Stimulated activated naive CD8-positive, alpha-beta T cell treated with anti-CD3 and anti-CD28 coated beads, Interleukin-15, amount 100 ng/mL, for 72 hours (primary cell): ENCODE measurements around the gene FOXA2.

Experiments
- ATAC-seq: fragments of 150-1000 bp; cut with Tn5 transposase; 2 replicates; pipeline ENCODE4 v1.10.0; 2021; ENCODE audit warnings: mild to moderate bottlenecking, moderate library complexity
- DNase-seq, 2 donors: peaks; one replicate each; pipeline ENCODE4 v3.0.0; 2021 to 2022
- H3K27ac Mint-ChIP-seq, 2 donors: one replicate each; pipeline ENCODE4 v1.8.0; 2022; ENCODE audit warnings: mild to moderate bottlenecking in 2 of 2, mixed read lengths in 2 of 2, moderate library complexity in 2 of 2
- H3K27me3 Mint-ChIP-seq: one replicate; pipeline ENCODE4 v1.8.0; 2022; ENCODE audit warnings: mixed read lengths
- H3K4me1 Mint-ChIP-seq: one replicate; pipeline ENCODE4 v1.8.0; 2022; ENCODE audit warnings: mild to moderate bottlenecking, mixed read lengths
- H3K4me3 Mint-ChIP-seq, 2 donors: one replicate each; pipeline ENCODE4 v1.8.0; 2022; ENCODE audit warnings: mild to moderate bottlenecking in 2 of 2, mixed read lengths in 2 of 2, moderate library complexity in 1 of 2
- H3K9me3 Mint-ChIP-seq, 2 donors: one replicate each; pipeline ENCODE4 v1.8.0; 2022; ENCODE audit warnings: mixed read lengths in 2 of 2

The FOXA2 gene

DNA sequence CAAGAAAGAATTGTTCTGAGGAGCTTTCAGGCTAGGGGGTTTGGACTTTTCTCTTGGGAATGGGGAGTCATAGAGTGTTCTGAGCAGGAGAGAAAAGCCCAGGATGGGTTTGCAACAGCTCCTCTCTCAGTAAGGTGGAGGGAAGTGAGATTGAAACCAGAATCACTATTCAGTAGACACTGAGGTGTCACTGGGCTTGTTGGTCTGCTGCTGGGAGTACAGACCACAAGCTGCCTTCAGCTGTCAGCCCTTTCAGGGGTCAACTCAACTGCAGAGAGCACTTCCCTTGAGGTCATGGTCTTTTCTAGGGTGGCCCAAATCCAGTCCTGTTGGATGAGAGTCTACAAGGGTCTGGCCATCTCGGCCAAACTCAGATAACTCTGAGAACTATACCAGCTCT, 12.9 kb upstream of the FOXA2 start:
- no peak overlapping the region for H3K27ac Mint-ChIP-seq
- H3K4me3 Mint-ChIP-seq: no peak overlapping the region
- H3K27me3 Mint-ChIP-seq: peaks cover 8% of the 10 kb centered on the region
- no peaks in the 10 kb centered on the region for H3K9me3 Mint-ChIP-seq
- no peaks in the 10 kb centered on the region for H3K4me1 Mint-ChIP-seq
- DNase-seq (no peak), ATAC-seq (no peak)

DNA sequence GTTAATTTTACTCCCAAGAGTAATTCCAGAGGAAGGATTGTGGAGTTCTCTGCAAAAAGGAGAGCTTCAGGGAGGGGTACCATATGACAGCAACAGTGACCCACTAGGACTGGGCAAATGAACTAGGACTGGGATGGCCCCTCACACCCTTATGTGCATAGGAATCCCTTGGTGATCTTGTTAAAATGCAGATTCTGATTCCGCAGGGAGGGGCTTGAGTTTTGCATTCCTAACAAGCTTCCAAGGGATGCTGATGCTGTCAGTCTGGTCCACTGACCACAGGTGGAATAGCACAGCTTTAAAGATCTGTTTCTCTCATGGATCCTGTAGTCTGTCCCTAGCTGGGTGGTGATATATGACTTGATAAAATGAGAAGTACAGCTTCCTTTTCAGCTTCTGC, 6.3 kb upstream of the FOXA2 start:
- H3K9me3 Mint-ChIP-seq: no peaks in the 10 kb centered on the region
- ATAC-seq (no peak), DNase-seq (no peak)
- no peak overlapping the region for H3K4me3 Mint-ChIP-seq
- no peaks in the 10 kb centered on the region for H3K4me1 Mint-ChIP-seq
- peaks cover 66% of the 10 kb centered on the region for H3K27me3 Mint-ChIP-seq
- no peak overlapping the region for H3K27ac Mint-ChIP-seq

DNA sequence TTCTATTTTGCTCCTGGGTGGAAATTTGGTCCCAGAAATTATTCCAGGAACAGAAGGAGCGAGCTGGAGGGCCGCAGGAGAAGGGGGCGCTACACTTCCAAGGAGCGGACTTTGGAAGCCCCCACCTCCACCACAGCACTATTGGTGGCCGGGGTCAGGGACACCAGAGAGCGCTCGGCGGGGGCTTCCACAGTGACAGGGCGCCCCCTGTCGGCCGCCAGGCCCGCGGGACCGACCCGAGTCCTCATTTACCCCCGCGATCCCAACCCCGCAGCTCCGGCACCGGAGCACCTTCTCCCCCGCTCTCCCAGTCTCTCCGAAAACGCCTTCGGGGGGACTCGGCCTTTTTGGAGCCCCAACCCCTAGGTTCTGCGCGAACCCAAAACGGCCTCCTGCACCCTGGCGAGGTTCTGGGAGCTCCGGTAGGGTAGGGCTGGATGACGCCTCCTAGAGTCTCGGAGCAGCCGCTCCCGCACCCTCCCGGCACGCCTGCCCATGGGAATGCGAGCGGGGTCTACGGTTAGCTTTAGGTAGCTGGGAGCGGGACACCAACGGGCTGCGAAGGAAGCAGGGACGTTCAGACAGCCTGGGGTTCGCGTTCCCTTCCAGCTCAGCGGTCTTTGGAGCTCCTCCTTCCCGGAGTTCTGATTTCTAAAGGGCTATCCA, 2.4 kb upstream of the FOXA2 start:
- ATAC-seq: no peak
- Mint-ChIP-seq H3K4me3 (no peak overlapping the region), H3K4me1 (peaks cover 2% of the 10 kb centered on the region), H3K9me3 (no peaks in the 10 kb centered on the region), H3K27ac (no peak overlapping the region), H3K27me3 (peaks cover 91% of the 10 kb centered on the region)
- DNase-seq: no peak

GRCh38 chr20:22585786-22586493, 1.6 kb upstream of the FOXA2 start:
- DNase-seq (no peak), ATAC-seq (no peak)
- Mint-ChIP-seq H3K9me3 (no peaks in the 10 kb centered on the region), H3K4me1 (peaks cover 6% of the 10 kb centered on the region), H3K27me3 (peaks cover 94% of the 10 kb centered on the region), H3K27ac (peak overlapping the region in 1 of 2 donors; percentile 82), H3K4me3 (no peak overlapping the region)

- peaks cover 94% of the 10 kb centered on the region for H3K27me3 Mint-ChIP-seq
- no peak overlapping the region for H3K4me3 Mint-ChIP-seq
- ATAC-seq: no peak
- peaks cover 6% of the 10 kb centered on the region for H3K4me1 Mint-ChIP-seq
- DNase-seq: no peak
- H3K27ac Mint-ChIP-seq: peak overlapping the region in 1 of 2 donors; percentile 89
- H3K9me3 Mint-ChIP-seq: no peaks in the 10 kb centered on the region
Measured at GRCh38 chr20:22584922-22585785, 782 bp upstream of the FOXA2 start.

GRCh38 chr20:22583773-22584521, 425 bp downstream of the FOXA2 start:
- Mint-ChIP-seq H3K9me3 (peaks cover 0 to under 1% of the 10 kb centered on the region in 2 donors), H3K27ac (no peak overlapping the region), H3K4me3 (no peak overlapping the region), H3K4me1 (peaks cover 6% of the 10 kb centered on the region), H3K27me3 (peaks cover 94% of the 10 kb centered on the region)
- ATAC-seq: no peak
- no peak for DNase-seq

- peaks cover 10% of the 10 kb centered on the region for H3K4me1 Mint-ChIP-seq
- DNase-seq (no peak), ATAC-seq (no peak)
- H3K27me3 Mint-ChIP-seq: peaks cover 94% of the 10 kb centered on the region
- H3K27ac Mint-ChIP-seq: no peak overlapping the region
- peaks cover 0 to 7% of the 10 kb centered on the region in 2 donors for H3K9me3 Mint-ChIP-seq
- H3K4me3 Mint-ChIP-seq: no peak overlapping the region
Measured at GRCh38 chr20:22582964-22583772, 1.2 kb downstream of the FOXA2 start.

- DNase-seq: no peak
- ATAC-seq: no peak
- H3K27me3 Mint-ChIP-seq: peaks cover 94% of the 10 kb centered on the region
- no peak overlapping the region for H3K4me3 Mint-ChIP-seq
- H3K27ac Mint-ChIP-seq: no peak overlapping the region
- peaks cover 10% of the 10 kb centered on the region for H3K4me1 Mint-ChIP-seq
- H3K9me3 Mint-ChIP-seq: peaks cover 0 to 7% of the 10 kb centered on the region in 2 donors
Measured at GRCh38 chr20:22582386-22582963, 1.9 kb downstream of the FOXA2 start.

DNA sequence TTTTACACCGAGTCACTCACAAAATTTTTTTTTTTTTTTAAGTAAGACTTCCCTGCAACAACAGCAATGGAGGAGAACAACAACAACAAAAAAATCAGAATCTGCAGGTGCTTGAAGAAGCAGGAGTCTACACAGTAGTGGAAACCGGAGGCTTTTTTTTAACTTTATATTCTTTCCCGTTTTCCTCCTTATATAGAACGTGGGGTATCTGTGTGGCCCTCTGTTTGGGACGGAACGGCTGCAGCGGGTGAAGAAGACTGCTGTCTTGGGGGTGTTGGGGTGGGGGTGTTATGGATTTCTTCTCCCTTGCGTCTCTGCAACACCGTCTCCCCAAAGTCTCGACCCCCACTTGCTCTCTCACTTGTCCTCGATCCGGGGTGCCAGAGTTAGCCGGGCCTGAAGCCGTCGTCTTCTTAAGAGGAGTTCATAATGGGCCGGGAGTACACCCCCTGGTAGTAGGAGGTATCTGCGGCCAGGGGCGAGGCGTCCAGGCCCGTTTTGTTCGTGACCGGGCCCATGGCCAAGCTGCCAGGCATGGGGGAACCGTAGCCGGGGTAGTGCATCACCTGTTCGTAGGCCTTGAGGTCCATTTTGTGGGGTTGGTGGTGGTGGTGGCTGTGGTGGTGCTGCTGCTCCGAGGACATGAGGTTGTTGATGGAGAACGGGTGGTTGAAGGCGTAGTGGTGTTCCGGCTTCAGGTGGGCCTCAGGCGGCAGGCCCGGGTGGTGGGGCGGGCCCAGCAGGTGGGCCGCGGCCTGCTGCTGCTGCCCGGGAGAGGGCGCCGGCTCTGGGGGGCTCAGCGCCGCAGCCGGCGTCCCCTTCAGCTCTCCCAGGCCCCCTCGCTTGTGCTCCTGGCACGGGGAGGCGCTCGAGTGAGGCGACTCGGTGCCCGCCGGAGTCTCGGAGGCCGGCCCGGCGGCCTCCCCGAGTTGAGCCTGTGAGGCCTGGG, 2.7 kb downstream of the FOXA2 start:
- H3K4me3 Mint-ChIP-seq: peak overlapping the region in 1 of 2 donors; percentile 67
- H3K27ac Mint-ChIP-seq: no peak overlapping the region
- ATAC-seq: no peak
- H3K4me1 Mint-ChIP-seq: peaks cover 10% of the 10 kb centered on the region
- DNase-seq: no peak
- H3K27me3 Mint-ChIP-seq: peaks cover 94% of the 10 kb centered on the region
- H3K9me3 Mint-ChIP-seq: peaks cover 0 to 7% of the 10 kb centered on the region in 2 donors

DNA sequence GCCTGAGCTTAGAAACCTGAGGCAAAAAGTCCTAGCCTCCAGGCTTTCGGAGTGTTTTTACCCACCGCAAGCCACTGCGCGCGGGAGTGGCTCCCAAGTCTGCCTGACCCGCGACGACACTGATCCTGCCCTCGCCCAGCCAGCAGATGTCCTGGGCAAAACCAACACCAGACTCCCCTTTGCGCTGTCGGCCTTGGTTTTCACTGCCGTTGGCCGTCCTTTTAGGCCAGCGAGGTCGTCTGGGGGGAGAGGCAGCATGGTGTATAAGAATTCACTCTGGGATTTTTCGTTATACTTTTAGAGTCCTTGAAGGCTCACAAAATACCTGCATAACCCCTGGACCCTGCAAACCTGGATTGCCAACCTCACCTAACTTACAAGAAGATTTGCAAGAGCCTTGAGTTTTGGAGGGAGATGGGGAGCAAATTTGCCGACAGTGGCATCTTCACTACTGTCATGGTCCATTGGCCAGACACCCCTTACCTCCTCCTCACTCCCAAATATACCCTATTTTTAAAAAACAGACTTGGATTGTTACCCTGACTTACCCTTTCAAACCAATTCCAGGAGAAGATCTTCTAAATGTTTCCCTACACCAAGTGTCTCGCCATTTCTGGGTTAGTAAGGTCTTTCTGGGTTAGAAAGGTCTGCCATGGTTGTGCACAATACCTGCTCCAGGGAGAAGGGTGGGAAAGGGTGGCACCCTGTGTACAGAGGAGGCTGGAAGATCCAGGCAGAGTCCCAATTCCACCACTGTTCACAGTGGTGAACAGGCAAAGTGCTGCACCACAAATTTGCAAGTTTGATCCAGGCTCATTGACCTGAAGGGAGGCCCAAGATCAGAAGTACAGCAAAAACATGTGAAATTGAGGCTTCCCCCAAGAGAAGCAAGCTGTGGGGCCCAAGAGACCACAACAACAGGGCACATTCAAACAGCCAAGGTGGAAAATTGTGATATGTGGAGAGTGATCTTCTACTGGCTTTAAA, 4.4 kb downstream of the FOXA2 start:
- peaks cover 94% of the 10 kb centered on the region for H3K27me3 Mint-ChIP-seq
- peak overlapping the region in 1 of 2 donors; percentile 27 for H3K27ac Mint-ChIP-seq
- ATAC-seq (no peak), DNase-seq (no peak)
- H3K4me3 Mint-ChIP-seq: no peak overlapping the region
- peaks cover 18% of the 10 kb centered on the region for H3K4me1 Mint-ChIP-seq
- peaks cover 0 to 7% of the 10 kb centered on the region in 2 donors for H3K9me3 Mint-ChIP-seq

DNA sequence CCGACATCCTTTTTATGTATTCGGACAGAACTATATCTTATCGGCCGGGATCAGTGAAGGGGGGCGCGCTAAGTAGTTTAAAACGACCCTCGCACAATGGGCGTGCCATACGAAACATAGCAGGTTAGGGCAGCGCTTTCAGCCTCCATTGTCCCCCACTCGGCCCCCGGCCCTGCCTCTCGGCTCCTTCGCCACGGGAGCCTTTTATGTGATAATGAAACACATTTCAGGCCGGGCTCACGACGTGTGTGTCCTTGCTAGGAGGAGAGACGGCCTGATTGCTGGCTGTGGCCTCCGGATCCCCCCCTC, 5.3 kb downstream of the FOXA2 start:
- peaks cover 100% of the 10 kb centered on the region for H3K27me3 Mint-ChIP-seq
- H3K9me3 Mint-ChIP-seq: peaks cover 0 to 7% of the 10 kb centered on the region in 2 donors
- H3K27ac Mint-ChIP-seq: no peak overlapping the region
- DNase-seq: no peak
- H3K4me1 Mint-ChIP-seq: peaks cover 20% of the 10 kb centered on the region
- no peak overlapping the region for H3K4me3 Mint-ChIP-seq
- no peak for ATAC-seq

- Mint-ChIP-seq H3K9me3 (peaks cover 0 to 7% of the 10 kb centered on the region in 2 donors), H3K27ac (peak overlapping the region in 1 of 2 donors; percentile 5), H3K4me1 (peaks cover 20% of the 10 kb centered on the region), H3K27me3 (peaks cover 100% of the 10 kb centered on the region), H3K4me3 (no peak overlapping the region)
- ATAC-seq (no peak), DNase-seq (no peak)
Measured at GRCh38 chr20:22578221-22579118, 5.9 kb downstream of the FOXA2 start.
